CD4-positive, alpha-beta T cell treated with Interleukin-6 for 4 hours (primary cell): Measurements from ENCODE around the gene MPPE1.
"Not testable (repeated sequence)": the region's sequence is repeated elsewhere in the genome, so short reads cannot be mapped to it uniquely, and the experiment has no call there.

Experiments
- DNase-seq: peaks from one replicate; pipeline ENCODE4 v3.0.0-alpha.2; 2020; ENCODE audit warnings: mixed read lengths

Gene MPPE1

DNA sequence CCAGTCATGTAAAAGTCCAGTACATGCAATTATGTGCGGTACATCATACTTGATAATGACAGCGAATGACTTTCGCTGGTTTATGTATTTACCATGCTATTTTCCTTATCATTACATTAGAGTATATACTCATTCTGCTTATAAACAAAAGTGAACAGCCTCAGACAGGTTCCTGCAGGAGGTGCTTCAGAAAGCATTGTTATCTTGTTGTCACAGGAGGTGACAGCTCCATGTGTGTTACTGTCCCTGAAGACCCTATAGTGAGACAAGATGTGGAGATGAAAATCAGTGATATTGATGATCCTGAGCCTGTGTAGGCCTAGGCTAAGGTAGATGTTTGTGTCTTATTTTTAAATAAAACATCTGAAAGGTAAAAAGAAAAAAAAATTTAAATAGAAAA is 15.3 kb upstream of the MPPE1 start:
- no peak for DNase-seq

DNA sequence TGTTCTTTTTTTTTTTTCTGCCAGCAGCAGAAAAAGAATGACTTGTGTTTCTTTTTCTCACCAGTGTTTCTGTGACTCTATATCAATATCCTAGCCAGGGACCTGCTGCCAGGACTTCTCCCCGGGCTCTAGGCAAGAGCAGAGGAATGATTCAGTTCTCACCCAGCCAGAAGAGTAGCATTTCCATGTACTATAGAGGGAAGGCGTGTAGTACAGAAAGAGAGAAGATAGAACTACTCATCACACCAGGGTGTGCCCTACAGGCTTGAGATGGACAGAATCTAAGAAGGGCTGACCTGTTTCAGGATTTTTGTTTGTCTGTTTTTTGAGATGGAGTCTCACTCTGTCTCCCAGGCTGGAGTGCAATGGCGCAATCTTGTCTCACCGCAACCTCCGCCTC is 11.4 kb upstream of the MPPE1 start:
- not testable (repeated sequence) for DNase-seq

DNA sequence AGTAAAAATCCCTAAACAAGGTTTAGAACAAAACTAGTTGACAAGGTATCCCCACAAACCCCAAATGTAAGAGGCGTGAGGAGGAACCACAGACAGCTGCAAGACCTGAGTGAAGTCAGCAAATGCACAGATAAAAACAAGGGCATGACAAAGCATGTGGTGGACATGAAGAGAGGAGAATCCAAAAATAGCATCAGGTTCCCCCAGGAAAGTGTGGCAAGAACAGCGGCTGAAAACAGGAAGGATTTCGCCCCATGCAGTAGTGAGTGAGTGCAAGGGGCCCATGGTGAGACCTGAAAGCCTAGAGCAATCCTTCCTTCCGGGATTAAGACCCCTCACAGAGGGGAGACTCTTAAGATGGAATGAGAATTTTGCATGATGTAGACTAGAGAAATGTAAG is 8.8 kb upstream of the MPPE1 start:
- not testable (repeated sequence) for DNase-seq

DNA sequence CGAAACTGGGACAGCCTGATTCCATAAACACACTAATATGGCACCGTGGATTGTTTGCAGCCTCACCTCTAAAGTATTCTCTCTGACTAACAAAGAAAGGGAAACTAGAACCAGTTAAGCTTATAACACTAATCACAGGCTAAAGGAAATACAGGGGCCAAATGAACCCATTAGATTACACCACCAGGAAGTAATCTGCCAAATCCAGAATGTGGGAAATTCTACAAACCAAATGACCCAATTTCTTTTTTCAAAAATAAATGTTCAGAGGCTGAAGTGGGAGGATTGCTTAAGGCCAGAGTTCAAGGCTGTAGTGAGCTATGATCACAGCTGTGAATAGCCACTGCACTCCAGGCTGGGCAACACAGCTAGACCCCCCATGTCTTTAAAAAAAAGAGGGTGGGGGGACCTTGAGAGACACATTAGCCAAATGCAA is 1.5 kb upstream of the MPPE1 start:
- DNase-seq = no peak

DNA sequence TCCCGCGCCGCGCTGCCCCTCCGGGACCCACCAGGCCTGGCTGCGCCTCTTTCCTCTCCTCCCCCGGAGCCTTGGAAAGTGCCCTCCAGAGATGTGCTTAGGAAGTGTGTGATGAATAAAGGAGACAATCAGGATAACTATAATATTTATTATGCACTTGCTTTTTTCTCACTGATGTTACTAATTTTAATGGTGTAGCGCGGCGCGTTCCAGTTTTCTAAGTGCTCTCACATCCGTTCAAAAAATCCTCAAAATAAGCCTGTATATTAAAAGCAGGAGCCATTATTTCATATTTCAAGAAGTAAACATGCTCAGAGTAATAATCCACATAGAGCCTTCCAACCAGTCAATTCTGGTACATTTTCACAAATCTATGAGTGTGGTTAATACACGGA is 941 bp upstream of the MPPE1 start:
- DNase-seq = no peak

DNA sequence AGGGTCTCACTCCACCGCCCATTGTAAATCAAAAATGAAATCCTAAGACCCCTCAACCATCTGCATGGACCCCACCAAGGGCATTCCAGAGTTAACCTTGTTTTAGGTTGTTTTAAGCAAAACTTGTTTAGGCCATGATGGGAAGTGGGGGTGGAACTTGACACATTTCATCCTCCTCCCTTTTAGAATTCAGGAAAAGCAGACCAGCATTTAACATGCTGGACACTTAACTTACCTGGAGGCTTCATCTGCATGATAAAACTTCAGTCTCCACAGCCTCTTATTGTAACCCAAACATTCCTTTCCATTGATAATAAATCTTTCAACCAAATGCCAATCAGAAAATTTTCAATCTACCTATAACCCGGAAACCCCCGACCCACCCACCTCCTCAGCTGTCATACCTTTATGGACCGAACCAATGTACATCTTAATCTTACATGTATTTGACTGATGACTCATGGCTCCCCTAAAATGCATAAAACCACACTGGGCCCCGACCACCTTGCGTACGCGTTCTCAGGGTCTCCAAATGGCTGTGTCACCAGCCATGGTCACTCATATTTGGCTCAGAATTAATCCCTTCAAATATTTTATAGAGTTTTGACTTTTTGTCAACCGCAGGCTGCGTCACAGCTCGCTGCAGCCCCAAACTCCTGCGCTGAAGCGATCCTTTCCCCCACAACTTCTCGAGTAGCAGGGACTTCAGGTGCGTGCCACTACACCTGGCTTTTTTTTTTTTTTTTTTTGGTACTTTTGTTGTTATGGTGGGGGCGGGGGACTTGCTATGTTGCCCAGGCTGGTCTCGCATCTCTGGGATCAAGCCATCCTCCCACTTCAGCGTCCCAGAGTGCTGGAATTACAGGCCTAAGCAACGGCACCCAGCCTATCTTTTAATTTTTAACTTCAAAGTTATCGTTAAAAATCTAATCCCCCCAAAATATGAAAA is 917 bp downstream of the MPPE1 start:
- DNase-seq = no peak

DNA sequence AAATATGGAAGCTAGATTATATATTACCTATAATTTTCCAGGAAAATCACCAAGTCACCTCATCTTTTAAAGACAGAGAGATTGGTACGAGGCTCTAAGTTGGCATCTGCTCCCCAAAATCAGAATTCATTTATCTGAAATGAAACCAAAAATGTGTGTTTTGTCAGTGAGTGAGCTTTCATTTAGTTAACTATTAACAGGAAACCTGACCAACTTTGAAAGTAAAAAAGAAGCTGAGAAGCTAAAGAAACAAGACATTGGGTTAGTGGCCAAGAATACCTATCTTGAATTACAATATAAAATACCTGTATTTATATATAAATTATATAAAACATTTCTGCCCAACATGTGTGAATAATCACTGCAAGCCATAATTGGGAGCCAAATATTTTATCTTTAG is 1.9 kb downstream of the MPPE1 start:
- no peak for DNase-seq

DNA sequence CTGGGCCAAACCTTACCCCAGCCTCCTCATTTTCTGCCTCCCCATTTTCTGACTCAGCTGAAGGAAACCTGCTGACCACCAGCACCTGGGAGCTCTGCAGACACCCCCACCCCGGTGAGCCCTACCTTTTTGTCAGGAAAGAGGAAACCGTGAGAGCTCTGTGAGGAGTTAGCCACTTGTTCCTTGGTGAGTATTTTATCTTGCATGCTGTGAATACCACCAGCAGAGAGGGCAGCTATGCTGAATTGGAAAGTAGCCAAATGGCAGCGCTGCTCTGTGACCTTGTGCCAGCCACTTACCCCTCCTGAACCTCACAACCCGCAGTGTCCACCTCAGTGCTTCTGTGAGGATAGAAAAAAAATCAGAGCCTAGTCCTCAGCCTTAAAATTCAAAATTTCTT is 2.5 kb downstream of the MPPE1 start:
- no peak for DNase-seq

DNA sequence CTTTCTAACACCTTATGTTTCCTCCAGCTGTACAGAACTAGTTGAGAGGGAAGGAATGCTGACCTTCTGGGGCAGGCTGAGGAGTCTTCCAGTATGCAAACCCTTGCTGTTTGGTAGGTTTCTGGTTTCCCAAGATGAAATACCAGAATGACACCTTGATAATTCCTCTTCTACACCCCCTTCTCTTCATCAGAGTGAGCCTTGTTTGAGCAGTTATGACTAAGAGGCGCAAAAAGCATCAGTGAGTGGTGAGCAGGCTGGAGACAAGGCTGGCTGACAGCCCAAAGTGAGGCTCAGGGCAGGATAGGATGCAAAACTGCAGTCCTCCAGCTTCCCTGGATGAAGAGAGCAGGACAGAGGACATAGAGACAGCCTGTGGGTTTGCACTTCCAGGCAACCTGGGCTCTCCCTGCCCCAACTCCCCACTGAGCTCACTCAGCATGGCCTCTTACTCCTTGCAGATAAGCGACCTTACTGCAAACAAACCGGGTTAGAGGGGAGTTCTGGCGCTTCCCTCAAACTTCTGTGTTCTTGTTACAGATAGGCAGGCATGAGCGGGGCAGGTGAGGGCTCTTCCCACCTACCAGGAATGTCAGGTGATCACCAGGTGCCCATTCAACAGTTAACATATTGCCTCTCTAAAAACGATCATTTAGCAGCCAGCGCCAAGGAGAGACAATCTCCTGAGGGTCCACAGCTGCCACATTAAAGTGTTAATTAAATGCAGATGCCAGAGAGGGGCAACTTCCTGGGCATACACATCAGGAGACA is 5.4 kb downstream of the MPPE1 start:
- DNase-seq = no peak

DNA sequence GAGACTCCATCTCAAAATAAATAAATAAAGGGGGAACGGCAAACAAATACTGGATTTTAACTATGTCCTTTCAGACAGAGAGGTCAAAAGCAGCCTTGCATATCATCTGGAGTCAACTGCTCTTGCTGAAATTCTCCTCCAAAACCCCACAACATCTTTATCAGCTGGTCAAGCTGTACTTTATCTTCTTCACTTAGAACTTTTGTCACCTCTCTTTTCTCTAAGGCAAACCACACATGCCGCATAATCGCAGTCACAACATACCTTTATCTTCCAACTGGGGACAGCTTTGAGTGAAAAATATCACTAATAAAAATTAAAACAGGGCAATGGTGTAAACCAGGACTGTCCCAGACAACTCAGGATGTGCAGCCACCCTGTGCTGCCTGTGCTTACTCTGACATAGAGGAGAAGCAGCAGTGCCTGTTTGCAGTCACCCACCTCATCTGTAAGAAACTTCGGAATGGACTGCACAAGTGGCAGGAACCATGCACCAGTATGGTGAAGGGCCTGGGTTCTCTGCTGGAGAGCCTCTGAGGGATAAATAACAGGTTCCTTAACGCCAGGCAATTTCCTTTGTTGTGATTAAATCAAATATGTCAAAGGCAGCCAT is 6.2 kb downstream of the MPPE1 start:
- DNase-seq = no peak

DNA sequence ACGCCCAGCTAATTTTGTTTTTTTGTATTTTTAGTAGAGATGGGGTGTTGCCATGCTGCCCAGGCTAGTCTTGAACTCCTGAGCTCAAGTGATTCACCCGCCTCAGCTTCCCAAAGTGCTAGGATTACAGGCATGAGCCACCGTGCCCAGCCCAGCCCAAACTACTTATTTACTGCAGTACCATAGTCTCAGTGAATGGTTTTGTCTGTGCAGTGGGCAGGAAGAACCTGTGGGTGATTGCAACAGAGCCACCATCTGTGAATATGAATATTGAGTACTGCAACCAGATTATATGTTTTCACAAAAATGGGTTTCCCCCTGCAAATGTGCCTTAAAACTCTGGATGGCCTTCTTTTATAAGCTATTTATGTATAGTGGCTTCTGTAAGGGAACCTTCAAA is 9.1 kb downstream of the MPPE1 start:
- no peak for DNase-seq

DNA sequence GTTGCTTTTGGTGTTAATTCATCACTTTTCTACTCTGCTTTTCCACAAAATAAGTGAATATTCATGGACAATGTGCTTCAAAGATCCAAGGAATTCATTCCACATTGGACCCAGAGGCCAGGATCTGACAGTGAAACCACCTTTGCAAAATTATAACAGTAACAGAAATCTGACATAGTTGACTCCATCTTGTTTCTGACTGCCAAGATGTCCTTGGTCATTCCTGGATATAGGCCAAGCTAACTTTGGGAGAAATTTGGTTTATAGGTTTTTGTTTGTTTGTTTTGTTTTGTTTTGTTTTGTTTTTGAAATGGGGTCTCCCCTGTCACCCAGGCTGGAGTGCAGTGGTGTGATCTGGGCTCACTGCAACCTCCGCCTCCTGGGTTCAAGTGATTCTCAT is 10.3 kb downstream of the MPPE1 start:
- DNase-seq = no peak

DNA sequence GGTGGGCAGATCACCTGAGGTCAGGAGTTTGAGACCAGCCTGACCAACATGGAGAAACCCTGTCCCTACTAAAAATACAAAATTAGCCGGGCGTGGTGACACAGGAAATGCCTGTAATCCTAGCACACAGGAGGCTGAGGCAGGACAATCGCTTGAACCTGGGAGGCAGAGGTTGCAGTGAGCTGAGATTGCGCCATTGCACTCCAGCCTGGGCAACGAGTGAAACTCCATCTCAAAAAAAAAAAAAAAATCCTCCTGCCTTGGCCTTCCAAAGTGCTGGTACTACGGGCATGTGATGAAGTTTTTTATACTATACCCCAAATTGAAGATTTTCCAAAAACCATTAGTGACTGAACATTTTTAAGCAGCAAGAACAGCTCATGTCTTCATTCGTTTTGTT is 15.7 kb downstream of the MPPE1 start:
- DNase-seq = not testable (repeated sequence)

DNA sequence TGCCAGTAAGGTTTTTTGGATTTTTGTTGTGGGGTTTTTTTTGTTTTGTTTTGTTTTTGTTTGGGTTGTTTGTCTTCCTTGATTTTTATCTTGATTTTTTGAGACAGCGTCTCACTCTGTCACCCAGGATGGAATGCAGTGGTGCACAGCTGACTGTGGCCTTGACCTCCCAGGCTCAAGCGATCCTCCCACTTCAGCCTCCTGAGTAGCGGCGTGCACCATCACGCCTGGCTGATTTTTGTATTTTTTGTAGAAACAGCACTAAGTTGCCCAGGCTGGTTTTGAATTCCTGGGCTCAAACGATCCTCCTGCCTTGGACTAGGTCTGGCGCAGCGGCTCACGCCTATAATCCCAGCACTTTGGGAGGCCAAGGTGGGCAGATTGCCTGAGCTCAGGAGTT is 16.4 kb downstream of the MPPE1 start:
- DNase-seq = no peak

DNA sequence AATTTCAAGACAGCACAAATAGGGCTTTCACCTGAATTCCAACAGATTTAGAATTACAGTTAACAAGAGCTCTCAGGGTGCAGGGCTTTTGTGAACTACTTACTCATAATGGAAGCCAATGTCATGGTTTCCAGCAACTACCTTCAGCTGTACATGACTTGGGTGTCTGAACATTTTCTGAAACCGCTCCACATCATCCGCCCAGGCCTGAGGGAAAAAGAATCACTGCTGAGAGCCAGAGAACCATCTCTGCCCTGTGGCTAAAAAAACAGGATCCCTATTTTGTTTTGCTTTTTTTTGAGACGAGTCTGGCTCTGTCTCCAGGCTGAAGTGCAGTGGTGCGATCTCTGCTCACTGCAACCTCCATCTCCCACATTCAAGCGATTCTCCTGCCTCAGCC is 18.8 kb downstream of the MPPE1 start:
- DNase-seq = no peak

DNA sequence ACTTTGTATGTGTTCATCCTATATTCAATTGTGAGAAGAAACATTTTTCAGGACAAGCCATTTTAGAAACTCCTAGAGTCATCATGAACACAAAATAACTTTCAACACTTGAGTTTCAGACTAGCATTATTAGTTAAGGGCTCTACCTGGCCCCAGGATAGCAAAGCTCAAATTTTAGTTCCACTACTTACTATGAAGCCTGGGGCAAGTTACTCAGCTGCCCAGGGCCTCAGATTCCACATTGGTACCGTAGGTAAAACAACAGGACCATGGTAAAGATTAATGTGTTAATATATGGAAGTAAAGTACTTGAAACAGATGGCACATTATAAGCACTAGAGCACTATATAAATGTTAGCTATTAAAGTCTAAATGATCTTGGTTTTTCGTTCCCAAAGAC is 19.4 kb downstream of the MPPE1 start:
- DNase-seq = no peak

DNA sequence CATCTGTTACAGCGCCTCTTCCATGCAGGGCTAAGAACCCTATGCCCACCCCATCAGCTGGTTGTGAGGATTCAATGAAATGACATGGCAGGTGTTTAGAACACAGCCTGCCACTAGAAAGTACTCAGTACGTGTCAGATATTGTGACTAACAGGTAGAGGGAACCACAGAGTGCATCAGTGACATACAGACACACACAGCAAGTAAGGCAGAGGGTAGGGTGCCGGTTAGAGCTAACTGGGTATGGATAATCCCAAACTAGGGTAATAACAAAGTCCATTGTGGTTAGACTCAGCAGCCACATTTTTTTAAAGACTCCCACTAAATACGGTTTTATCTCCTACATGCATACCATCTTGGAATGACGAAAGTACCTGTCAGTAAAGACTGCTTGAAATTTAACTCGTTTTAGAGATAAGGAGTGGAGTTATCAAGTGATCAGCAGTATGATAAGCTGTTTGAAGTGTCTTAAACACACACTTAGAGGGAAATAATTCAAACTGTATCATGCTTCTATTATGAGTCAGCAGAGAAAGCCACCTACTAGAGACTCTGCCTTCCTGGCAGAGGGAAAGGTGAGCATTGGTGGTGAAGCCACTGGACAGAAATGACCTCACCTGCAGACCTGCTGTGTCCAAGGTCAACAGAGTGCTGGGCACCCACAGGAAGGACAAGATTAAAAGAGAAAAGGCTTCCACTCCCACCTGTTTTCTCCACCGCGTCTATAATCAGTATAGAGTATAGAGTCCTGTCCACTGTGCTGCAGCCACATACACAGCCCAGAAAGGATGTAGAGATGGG is 20.6 kb downstream of the MPPE1 start:
- no peak for DNase-seq

DNA sequence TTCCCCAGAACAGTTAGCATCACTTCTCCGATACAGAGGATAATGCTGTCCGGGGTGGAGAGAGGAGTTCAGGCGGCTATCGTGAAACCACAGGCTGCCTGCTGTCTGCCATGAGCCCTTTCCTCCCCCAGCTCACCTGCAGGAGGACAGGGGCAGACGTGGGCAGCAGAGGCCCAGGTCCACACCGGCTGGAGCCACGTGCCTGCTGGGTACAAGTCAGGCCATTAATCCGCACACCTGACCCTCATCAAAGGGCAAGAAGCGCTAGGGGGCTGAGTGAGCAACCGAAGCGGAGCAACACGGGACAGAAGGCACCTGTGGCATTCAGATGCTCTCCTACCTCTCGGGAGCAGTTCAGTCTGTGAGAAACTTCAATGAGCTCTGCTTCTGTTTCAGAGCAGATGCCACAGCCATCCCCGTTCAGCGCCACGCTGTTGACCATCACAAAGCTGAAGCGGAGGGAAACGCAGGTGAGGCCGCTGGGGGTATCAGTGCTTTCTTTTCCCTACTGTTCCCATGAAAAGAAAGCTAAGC is 21.5 kb downstream of the MPPE1 start:
- DNase-seq = no peak

DNA sequence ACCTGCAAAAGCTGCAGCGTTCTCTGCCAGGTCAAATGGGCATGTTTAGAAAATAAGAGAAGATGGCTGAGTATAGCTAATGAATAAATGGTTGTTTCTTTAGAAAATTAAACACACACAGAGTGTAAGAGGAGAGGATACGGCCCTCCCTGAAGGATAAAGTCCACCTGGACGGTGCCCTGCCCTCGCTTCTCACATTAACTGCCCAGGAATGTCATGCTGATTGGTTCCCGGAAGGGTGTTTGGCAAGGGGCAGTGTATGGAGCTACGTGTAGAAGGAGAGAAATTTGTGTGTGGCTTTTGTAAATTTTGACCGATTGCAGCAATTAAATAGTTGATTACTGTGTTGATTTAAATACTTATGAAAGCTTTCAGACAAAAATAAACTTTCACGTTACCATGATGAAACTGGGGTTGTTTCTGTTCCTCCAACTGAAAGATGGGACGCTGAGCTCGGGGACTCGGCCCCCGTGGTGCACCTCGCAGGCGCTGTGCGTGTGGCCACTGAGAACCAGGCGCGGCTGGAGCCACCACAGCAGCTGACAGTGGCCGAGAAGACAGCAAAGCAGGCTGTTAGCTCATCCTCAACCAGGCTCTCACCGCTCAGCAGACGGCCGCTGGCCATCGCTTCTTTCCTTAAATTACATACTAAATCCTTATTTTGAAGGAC is 22.7 kb downstream of the MPPE1 start:
- no peak for DNase-seq

DNA sequence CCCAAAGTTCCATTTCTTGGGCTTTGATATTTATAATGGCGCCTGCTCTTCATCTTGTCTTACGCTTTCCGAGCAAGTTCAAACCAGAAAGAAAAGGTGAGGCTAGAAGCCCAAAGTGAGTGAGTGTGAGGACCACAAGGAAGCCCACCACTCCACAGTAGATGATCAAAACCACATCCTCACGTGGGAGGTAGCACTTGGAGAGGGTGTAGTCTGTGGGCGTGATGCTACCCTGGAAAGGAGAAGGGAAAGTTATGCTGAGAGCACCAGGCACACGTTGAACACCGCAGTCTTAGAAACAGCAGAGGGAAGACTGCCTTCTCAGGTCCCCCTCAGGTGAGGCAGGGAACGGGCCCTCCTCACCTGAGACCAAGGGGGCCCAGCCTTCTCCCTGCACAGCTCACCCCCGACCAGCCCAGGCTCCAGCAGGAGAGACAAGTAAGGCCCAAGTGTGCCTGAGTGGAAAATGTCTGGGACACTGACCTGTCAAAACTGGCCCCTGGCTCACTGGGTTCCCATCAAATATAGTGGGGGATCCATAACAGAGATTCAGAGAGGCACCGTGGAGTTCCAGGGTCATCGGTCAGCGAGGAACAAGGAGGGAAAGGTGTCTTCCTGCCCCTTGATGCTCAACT is 23.6 kb downstream of the MPPE1 start:
- no peak for DNase-seq

DNA sequence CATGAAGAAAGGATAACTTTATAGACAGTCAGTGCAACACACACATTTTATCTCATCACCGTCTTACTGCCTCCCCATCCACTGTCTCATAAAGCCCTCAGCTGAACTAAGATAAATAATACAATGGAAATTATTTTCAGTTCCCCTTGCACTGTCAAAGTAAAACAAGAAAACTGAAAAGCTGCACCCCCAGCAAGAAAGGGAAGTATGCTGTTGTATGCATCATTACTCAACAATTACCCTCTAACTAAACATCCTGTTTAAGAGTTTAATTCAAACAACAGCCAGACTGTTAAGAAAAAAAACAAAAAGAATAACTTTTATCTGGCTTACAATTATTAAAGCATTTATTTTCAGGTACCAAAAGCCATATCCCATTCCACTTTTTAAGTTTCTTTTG is 25.0 kb downstream of the MPPE1 start:
- DNase-seq = no peak
